Epithelial cell of prostate (primary cell): Measurements from ENCODE around the gene ITGB2.

ENCODE experiments used
- DNase-seq: peaks from one replicate; pipeline ENCODE4 v3.0.0-alpha.2; 2011; ENCODE audit warnings: low read depth, low spot score
- H3K27ac ChIP-seq: fragments of 450-650 bp; 2 replicates; pipeline ENCODE4 v1.5.1; 2017; ENCODE audit warnings: mild to moderate bottlenecking

Gene ITGB2

DNA sequence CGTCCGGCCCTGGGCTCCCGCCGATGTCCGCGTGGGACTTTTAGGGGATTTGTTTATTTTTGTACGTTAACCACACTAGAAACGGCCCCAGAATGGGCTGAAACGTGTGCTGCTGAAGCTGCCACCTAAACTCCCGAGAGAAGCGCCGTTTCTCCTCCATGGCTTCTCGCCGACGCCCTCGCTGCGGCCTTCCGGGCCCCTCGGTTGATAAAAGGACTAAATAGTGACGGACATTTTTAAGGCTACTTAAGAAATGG is 46.5 kb downstream of the ITGB2 start:
- no peak for DNase-seq

GRCh38 chr21:44873356-44874239 is 47.1 kb downstream of the ITGB2 start, which contains the start of gene PTTG1IP:
TSS of gene PTTG1IP (minus strand) at chr21:44873690. CDS start at chr21:44873616, 74 bp downstream.
- H3K27ac ChIP-seq: peak within 1 kb of the TSS; percentile 81
- DNase-seq: peak; percentile 73

More for the DNA sequence above, 46.5 kb downstream of the ITGB2 start:
- H3K27ac ChIP-seq: peak overlapping the region; percentile 81

GRCh38 chr21:44872649-44873355 is 47.9 kb downstream of the ITGB2 start:
- DNase-seq: no peak
- peak overlapping the region; percentile 81 for H3K27ac ChIP-seq

GRCh38 chr21:44872323-44872648 is 48.4 kb downstream of the ITGB2 start:
- DNase-seq: no peak
- peak overlapping the region; percentile 81 for H3K27ac ChIP-seq

DNA sequence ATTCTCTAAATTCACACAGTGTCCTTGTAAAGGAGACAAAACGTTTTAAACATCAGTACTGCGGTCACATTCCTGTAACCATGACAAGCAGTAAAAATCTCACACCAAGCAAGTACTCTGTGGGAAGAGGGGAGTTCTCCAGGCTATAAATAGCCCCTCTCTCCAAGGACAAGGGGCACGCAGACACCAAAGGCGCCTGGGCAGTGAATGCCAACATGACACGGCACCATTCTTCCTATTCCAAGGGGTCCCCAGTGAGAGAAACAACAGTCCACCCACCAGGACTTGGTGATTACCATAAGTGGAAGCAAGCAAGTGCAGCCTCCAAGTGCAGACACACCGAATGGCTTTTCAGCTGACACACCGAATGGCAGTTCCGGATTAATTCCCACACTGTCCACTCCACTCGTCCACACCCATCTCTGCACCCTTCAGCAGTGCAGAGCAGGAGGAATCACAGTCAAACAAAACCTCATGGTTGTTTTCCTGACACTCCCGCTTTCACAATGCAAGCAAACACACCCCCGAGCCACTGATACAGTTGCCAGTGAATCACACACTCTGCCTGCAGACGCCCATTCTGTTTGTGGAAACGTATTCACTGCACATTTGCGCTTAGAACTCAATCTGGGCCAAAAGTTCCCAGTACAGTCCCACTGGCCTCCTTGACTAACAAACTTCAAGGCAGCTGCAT is 49.0 kb downstream of the ITGB2 start:
- peak; percentile 72 for DNase-seq
- H3K27ac ChIP-seq: peak overlapping the region; percentile 81

DNA sequence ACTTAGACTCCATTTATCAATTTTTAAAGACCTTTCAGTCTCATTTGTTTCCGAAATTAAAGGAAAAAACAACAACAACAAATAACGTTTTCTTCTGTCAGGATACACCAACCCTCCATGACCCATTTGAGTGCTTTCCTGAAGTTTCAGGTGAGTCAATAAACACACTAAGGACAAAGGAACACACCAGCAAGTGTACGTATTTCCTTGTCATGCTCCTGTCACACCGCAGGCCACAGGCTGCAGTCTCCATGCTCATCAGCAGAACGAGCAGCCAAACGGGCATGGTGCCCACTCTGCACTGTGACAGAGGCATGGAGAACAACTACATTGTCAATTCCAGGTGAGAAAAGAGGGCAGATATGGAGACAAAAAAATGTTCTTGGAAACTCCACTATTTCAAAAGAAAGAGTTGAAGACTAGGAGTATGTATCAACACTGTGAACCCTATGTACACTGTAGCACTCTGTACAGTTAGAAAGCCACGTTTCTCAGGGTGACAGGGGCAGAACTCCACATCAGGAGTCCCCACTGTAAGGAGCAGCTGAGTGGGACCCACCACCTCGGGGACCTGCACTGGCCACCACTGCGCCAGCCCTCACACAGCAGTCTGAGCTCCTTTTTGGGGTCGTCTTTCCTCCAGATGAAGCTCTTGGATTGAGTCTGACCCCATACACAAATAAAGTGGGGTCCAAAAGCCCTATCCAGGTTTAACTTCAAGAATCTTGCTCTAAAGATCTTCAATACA is 49.8 kb downstream of the ITGB2 start:
- H3K27ac ChIP-seq: peak overlapping the region; percentile 39
- DNase-seq: no peak

GRCh38 chr21:44869781-44870747 is 50.6 kb downstream of the ITGB2 start:
- H3K27ac ChIP-seq: peak overlapping the region; percentile 39
- no peak for DNase-seq

- no peak overlapping the region for H3K27ac ChIP-seq
- no peak for DNase-seq
Observed at GRCh38 chr21:44868707-44869106, 52.0 kb downstream of the ITGB2 start.

GRCh38 chr21:44867999-44868700 is 52.5 kb downstream of the ITGB2 start:
- H3K27ac ChIP-seq: no peak overlapping the region
- DNase-seq: no peak

GRCh38 chr21:44867464-44867863 is 53.2 kb downstream of the ITGB2 start:
- no peak for DNase-seq
- no peak overlapping the region for H3K27ac ChIP-seq

DNA sequence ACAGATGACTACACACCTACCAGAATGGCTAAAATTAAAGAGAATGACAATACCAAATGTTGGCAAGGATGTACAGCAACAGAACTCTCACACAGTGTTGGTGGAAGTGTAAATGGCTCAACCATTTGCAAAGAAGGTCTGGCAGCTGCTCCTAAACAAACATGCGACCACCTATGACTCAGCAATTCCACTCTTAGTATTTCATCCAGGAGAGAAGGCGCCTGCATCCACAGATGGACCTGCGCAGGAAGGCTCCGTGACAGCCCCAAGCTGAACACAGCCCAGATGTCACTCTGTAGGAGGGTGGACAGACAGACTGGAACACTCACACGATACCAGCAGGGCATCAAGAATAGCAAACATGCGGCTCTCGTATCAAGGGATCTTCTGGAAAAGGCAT is 53.9 kb downstream of the ITGB2 start:
- H3K27ac ChIP-seq: no peak overlapping the region

GRCh38 chr21:44865561-44866280 is 55.0 kb downstream of the ITGB2 start:
- no peak overlapping the region for H3K27ac ChIP-seq
- DNase-seq: no peak

More for the DNA sequence above, 53.9 kb downstream of the ITGB2 start:
- DNase-seq: no peak

GRCh38 chr21:44862869-44863685 is 57.6 kb downstream of the ITGB2 start:
- DNase-seq: no peak
- H3K27ac ChIP-seq: no peak overlapping the region

- DNase-seq: no peak
- H3K27ac ChIP-seq: no peak overlapping the region
Observed at GRCh38 chr21:44858791-44859190, 61.9 kb downstream of the ITGB2 start.

DNA sequence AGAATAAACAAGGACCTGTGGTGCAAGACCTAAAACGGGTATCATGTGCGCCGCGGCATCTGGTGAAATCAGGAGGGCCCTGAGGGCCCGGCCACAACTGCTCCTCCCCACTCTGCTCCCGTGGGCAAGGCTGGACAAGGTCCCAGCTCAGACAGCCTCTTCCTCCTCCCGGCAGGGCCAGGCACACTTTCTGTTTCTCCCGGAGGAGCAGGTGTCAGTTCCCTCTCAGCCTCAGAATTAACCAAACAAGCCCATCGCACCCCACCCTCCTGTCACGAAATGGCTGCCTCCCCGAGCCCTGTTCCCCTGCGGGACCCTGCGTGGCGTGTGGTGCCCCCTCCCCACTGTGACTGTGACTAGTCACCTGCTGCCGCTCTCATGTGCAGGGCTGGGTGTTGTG is 62.4 kb downstream of the ITGB2 start:
- no peak for DNase-seq
- H3K27ac ChIP-seq: no peak overlapping the region

- no peak overlapping the region for H3K27ac ChIP-seq
- DNase-seq: no peak
Observed at GRCh38 chr21:44857127-44857892, 63.4 kb downstream of the ITGB2 start.

DNA sequence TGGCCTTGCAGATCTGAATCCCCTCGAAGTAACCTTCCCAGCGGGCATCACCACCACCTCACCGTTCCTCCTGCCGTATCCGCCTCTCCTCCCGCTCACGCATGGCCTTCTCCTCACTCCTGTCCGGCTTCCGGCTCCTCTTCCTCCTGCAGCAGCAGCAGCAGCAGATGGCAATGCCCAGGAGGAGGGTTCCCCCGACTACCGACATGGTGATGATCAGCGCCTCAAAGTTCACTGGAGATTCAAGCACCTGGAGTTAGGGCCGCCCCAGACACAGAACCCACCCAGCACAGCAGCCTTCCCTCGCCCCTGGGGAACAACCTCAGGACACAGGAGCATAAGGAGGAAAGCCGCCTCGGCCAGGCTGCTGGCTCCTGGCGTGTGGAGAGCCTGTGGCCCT is 64.6 kb downstream of the ITGB2 start:
- DNase-seq: no peak
- H3K27ac ChIP-seq: no peak overlapping the region
